ENCODE data around the gene TCIRG1.

TCIRG1 gene

DNA sequence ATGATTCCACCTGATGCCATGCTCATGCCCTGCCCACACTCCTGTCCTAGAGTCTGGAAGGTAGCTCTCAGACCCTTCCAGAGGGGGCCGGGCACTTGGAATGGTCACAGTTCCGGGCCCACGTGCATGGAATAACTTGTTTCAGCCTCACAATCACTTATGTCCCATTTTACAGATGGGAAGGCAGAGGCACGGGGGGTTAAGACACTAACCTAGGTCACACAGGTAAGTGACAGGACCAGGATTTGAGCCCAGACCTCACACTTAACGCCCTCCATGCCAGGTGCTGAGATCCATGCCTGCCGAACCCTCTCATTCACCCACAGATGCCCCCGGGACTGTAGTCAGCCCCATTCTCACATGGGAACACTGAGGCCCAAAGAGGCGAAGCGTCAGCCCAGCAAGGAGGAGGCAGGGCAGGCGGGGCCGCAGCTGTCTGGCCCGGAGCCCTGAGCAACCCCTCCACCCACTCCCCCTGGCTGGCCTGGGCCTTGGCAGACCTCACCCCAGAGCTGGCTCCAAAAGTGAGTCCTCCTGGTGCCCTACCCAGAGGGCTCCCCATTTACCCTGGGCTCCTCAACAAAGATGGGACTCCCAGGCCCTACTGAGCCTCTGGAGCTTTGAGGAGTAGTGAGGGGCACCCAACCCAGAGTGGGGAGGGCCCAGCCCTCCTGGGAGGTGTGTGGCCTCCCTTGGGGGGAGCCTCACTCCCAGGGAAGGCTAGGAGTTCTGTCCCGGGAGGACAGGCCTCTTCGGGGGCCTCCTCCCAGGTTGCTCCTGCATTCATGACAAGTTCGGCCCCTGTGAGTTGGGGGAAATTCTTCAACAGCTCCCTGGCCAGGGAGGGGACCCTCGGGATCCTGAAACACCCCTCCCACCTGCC is 31.1 kb upstream of the TCIRG1 start:
- no peak for DNase-seq

GRCh38 chr11:68008381-68009337 is 30.2 kb upstream of the TCIRG1 start:
- no peak for DNase-seq

DNA sequence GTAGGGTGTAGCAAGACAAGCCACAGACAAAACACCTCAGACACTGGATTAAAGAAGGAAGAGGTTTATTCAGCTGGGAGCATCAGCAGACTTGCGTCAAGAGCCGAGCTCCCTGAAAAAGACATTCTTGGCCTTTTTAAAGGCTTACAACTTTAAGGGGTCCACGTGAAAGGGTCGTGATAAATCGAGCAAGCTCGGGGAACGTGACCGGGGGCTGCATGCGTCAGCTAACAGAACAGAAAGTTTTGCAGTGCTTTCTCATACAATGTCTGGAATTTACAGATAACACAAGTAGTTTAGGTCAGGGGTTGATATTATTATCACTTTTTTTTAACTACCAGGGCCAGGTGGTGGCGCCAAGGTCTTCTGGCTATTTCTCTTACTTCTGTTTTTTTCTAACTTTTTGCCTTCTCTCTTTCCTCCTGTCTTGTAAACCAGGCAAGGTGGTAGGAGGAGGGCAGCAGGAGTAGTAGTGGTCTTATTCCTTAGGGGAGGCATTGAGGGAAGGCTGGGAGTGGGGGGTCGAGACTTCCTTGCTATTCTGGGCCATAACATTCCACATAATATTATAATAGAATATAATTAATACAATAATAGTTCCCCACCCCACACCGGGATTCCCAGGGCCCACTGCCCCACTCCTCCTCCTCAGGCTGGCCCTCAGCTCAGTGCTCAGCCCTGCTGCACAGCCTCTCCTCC is 29.3 kb upstream of the TCIRG1 start:
- no peak for DNase-seq

- DNase-seq: no peak
Measured at GRCh38 chr11:68010090-68011041, 28.5 kb upstream of the TCIRG1 start, which contains the start of gene ALDH3B1. TSS of gene ALDH3B1 (plus strand) at chr11:68010327. CDS start at chr11:68015298, 4,971 bp downstream.

GRCh38 chr11:68011051-68011943 is 27.5 kb upstream of the TCIRG1 start:
- DNase-seq: no peak

- no peak for DNase-seq
Measured at GRCh38 chr11:68012044-68012842, 26.6 kb upstream of the TCIRG1 start.

GRCh38 chr11:68012843-68013610 is 25.8 kb upstream of the TCIRG1 start:
- DNase-seq: no peak

GRCh38 chr11:68013611-68014156 is 25.1 kb upstream of the TCIRG1 start:
- no peak for DNase-seq

DNA sequence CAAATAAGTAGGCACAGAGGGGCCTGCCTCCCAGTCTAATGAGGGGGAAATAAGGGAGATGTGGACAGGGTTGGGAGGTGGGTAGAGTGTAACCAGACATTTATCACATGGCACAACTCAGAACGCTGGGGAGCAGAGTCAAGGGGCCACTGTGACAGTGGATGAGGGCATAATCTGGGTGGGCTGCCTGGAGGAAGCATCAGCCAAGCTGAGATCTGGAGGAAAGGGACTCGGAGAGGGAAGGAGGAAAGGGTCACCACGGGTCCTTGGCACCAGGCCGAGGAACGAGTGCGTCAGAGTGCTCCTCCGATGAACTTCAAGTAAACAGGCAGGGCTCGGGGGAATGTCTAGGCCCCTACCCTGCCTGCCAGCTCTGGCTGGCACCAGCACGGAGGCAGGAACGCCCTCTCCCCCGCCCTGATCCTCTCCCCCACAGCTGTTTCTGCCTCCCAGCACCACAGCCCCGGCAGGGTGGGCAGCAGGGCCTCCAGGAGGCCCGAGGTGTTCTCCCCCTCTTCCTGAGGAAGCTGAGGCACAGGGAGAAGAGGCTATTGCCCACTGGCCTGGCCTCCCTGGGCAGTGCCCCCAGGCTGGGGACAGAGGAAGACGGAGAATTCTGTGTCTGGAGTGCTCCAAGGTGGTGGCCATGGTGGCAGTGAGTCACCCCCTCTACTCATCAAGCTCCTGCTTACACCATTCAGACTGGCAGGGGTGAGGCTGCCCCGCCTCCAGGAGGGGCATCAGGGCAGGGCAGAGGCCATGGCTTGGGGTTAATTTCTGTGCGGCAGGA is 24.5 kb upstream of the TCIRG1 start:
- no peak for DNase-seq

- no peak for DNase-seq
Measured at GRCh38 chr11:68014947-68015447, 23.8 kb upstream of the TCIRG1 start.

DNA sequence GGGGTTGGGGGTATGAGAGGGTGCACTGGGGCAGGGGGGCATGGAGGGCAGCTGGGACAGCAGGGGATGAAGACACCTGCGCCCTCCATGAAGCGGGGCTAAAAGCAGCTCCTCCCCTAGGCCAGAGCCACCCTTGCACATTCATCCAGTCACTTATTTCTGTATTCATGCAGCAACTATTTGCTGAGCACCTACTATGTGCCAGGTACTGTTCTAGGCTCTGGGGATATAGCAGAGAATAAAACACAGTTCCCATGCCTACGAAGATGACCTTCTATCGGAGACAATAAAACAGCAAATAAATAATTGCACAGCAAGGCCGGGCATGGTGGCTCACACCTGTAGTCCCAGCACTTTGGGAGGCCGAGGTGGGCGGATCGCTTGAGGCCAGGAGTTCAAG is 23.4 kb upstream of the TCIRG1 start:
- no peak for DNase-seq

DNA sequence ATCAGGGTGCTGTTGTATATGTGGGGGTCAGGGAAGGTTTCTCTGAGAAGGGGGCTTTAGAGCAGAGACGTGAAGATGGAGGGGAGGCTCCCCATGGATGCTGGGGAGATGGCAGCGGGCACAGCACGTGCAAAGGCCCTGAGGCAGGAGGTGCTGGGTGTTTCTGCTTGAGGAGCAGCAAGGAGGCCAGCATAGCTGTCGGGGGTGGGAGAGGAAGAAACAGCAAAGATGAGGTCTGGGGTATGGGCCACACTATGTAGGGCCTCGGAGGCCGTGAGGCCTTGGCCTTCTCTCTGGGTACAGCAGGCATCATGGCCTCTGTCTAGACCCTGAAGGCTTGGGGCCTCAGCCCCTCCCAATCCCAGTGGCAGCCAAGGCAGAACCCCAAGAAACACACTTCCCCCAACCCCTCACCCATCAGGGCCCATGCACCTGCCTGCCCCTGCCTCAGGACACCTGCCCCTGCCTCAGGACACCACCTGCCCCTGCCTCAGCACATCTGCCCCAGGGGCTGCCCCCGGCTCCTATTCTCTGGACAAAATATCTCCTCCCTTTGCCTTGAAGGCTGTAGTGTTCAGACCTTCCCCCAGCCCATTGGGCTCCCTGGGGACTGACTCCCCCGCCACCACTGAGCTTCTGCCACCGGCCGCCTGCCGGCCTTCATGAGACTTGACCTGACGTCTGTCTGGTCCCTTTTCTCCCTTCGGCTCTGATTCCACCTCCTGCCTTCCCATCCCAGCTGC is 22.5 kb upstream of the TCIRG1 start:
- DNase-seq: no peak

- no peak for DNase-seq
Measured at GRCh38 chr11:68016904-68017817, 21.7 kb upstream of the TCIRG1 start.

DNA sequence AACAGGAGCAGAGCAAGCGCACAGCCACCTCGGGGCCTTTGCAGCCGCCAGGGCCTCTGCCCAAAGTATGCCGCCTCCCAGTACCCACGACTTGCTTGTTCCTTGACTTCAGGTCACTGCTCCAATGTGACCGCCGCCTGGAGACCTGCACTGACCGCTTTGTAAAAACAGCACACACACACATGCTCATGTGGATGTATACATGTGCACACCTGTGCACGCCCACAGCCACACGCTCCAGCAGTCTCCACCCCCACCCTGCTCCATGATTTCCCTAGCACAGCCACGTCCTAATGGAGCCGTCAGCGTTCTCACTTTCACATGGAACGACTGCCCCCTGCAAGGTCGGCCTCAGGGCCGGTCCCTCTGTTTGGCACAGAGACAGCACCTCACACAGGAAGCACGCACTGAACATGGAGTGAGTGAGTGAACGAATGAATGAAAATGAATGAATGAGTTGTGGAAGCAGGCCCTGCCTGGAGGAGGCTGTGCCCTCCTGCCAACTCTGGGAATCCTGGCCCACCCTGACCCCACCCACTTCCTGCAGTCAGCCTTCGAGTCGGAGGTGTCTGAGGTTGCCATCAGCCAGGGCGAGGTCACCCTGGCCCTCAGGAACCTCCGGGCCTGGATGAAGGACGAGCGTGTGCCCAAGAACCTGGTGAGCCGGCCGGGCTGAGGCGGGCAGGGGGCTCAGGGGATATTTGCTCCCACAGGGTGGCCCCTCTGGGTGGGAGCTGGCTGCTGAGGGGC is 20.7 kb upstream of the TCIRG1 start:
- no peak for DNase-seq

DNA sequence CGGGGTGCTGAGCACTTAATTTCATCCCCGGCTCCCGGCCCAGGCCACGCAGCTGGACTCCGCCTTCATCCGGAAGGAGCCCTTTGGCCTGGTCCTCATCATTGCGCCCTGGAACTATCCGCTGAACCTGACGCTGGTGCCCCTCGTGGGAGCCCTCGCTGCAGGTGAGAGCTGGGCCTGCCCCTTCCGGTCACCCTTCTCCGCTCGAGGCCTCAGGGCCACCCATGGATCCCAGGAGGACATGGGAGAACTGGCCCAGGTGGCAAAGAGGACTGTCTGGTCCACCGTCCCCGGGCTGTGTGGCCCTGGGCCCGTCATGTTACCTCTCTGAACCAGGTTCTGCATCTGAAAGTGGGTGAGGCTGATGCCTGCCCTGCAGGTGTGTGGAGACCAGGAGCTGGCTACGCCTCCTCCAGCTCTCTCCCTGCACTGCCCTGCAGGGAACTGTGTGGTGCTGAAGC is 20.1 kb upstream of the TCIRG1 start:
- DNase-seq: no peak

Data from NCI-H446 treated with DMSO at 0.1 percent for 48 hours (cell line).